ENCODE results near the gene FSD2.

The FSD2 gene

GRCh38 chr15:82850731-82851130 is 44.9 kb upstream of the FSD2 start:
- no peaks in the 10 kb centered on the region for H3K4me1 ChIP-seq (ENCODE audit: insufficient read depth, poor library complexity, severe bottlenecking)
- TF ChIP-seq CTCF (IDR thresholded peaks at IDR 0.05; ENCODE audit: poor library complexity, severe bottlenecking): no peak
- no peak overlapping the region for H3K4me3 ChIP-seq (ENCODE audit: severe bottlenecking)
- peak; percentile 56 for DNase-seq (ENCODE audit: low spot score)
- H3K27me3 ChIP-seq (ENCODE audit: insufficient read depth, poor library complexity, severe bottlenecking): no peaks in the 10 kb centered on the region
- no peak overlapping the region for H3K27ac ChIP-seq (ENCODE audit: poor library complexity, severe bottlenecking)
- ATAC-seq (ENCODE audit: low read depth): no peak
- no peaks in the 10 kb centered on the region for H3K9me3 ChIP-seq (ENCODE audit: severe bottlenecking)
- H3K36me3 ChIP-seq (ENCODE audit: low read depth): peaks cover 15% of the 10 kb centered on the region

- H3K27ac ChIP-seq (ENCODE audit: poor library complexity, severe bottlenecking): no peak overlapping the region
- H3K4me1 ChIP-seq (ENCODE audit: insufficient read depth, poor library complexity, severe bottlenecking): peaks cover under 1% of the 10 kb centered on the region
- peak; percentile 83 for TF ChIP-seq CTCF (IDR thresholded peaks at IDR 0.05; ENCODE audit: poor library complexity, severe bottlenecking)
- no peaks in the 10 kb centered on the region for H3K9me3 ChIP-seq (ENCODE audit: severe bottlenecking)
- H3K4me3 ChIP-seq (ENCODE audit: severe bottlenecking): no peak overlapping the region
- peaks cover 15% of the 10 kb centered on the region for H3K36me3 ChIP-seq (ENCODE audit: low read depth)
- ATAC-seq (ENCODE audit: low read depth): peak; percentile 56
- peak; percentile 77 for DNase-seq (ENCODE audit: low spot score)
- H3K27me3 ChIP-seq (ENCODE audit: insufficient read depth, poor library complexity, severe bottlenecking): no peaks in the 10 kb centered on the region
Measured at GRCh38 chr15:82849556-82850512, 44.0 kb upstream of the FSD2 start.

GRCh38 chr15:82848241-82848993 is 42.5 kb upstream of the FSD2 start:
- Histone ChIP-seq H3K9me3 (ENCODE audit: severe bottlenecking) (no peaks in the 10 kb centered on the region), H3K4me1 (ENCODE audit: insufficient read depth, poor library complexity, severe bottlenecking) (peaks cover 6% of the 10 kb centered on the region), H3K27me3 (ENCODE audit: insufficient read depth, poor library complexity, severe bottlenecking) (no peaks in the 10 kb centered on the region), H3K4me3 (ENCODE audit: severe bottlenecking) (no peak overlapping the region), H3K36me3 (ENCODE audit: low read depth) (peaks cover 15% of the 10 kb centered on the region), H3K27ac (ENCODE audit: poor library complexity, severe bottlenecking) (no peak overlapping the region)
- ATAC-seq (ENCODE audit: low read depth): no peak
- DNase-seq (ENCODE audit: low spot score): peak; percentile 51
- TF ChIP-seq CTCF (IDR thresholded peaks at IDR 0.05; ENCODE audit: poor library complexity, severe bottlenecking): no peak

GRCh38 chr15:82847703-82848102 is 41.8 kb upstream of the FSD2 start:
- TF ChIP-seq CTCF (IDR thresholded peaks at IDR 0.05; ENCODE audit: poor library complexity, severe bottlenecking): no peak
- no peak for ATAC-seq (ENCODE audit: low read depth)
- no peak overlapping the region for H3K27ac ChIP-seq (ENCODE audit: poor library complexity, severe bottlenecking)

More at GRCh38 chr15:82847703-82848102, 41.8 kb upstream of the FSD2 start:
- H3K4me3 ChIP-seq (ENCODE audit: severe bottlenecking): no peak overlapping the region
- H3K36me3 ChIP-seq (ENCODE audit: low read depth): peaks cover 15% of the 10 kb centered on the region
- H3K27me3 ChIP-seq (ENCODE audit: insufficient read depth, poor library complexity, severe bottlenecking): no peaks in the 10 kb centered on the region
- H3K4me1 ChIP-seq (ENCODE audit: insufficient read depth, poor library complexity, severe bottlenecking): peaks cover 6% of the 10 kb centered on the region
- peak; percentile 51 for DNase-seq (ENCODE audit: low spot score)
- H3K9me3 ChIP-seq (ENCODE audit: severe bottlenecking): no peaks in the 10 kb centered on the region

Measured in RWPE2 (cell line).